Neural progenitor cell (in vitro differentiated cells): ENCODE data around the gene LYRM7.

Experiments used
- EZH2 ChIP-seq: fragments of 200-600 bp; sonication (generic); IDR thresholded peaks from 2 replicates; pipeline ENCODE4 v1.6.1; 2017; ENCODE audit warnings: antibody characterized with exemption, mild to moderate bottlenecking, moderate library complexity
- EZH2phosphoT487 ChIP-seq: fragments of 200-600 bp; sonication (generic); IDR thresholded peaks from 2 replicates; pipeline ENCODE4 v1.6.1; 2017; ENCODE audit warnings: antibody characterized with exemption
- TF ChIP-seq, protein P1 (sequence below): fragments of 200-600 bp; sonication (generic); IDR thresholded peaks from 2 replicates; pipeline ENCODE4 v1.5.1; 2017; ENCODE audit warnings: antibody characterized with exemption, mild to moderate bottlenecking

DNA sequence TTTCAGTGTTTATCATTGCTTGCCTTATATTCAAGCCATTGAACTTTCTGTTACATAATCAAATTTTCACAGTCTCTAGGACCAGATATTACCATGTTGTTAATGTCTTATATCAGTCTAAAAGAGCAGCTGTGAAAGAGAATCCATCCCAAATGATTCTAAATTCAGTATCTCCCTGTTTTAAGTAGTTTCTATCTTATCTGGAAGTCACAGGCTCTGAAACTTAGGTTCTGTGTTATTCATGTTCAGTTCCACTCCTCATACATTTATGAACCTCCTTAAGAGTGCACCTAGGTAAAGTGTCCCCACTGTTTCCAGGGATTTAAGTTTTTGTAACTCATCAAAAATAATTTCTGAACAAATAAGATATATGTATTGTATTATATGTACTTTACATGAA, 9.7 kb downstream of the LYRM7 start:
- no peak for TF ChIP-seq EZH2phosphoT487
- TF ChIP-seq, protein P1, sequence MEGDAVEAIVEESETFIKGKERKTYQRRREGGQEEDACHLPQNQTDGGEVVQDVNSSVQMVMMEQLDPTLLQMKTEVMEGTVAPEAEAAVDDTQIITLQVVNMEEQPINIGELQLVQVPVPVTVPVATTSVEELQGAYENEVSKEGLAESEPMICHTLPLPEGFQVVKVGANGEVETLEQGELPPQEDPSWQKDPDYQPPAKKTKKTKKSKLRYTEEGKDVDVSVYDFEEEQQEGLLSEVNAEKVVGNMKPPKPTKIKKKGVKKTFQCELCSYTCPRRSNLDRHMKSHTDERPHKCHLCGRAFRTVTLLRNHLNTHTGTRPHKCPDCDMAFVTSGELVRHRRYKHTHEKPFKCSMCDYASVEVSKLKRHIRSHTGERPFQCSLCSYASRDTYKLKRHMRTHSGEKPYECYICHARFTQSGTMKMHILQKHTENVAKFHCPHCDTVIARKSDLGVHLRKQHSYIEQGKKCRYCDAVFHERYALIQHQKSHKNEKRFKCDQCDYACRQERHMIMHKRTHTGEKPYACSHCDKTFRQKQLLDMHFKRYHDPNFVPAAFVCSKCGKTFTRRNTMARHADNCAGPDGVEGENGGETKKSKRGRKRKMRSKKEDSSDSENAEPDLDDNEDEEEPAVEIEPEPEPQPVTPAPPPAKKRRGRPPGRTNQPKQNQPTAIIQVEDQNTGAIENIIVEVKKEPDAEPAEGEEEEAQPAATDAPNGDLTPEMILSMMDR: no peak
- no peak for TF ChIP-seq EZH2
